Ascending aorta (tissue), 2 donors: Measurements from ENCODE around the gene SNN. TPM values are rescaled to one million over a fixed set of nuclear protein-coding genes. Genes with fewer than 3 reads are reported as not detected.

ENCODE experiments used
- DNase-seq, 2 donors: peaks; one replicate each; pipeline ENCODE4 v3.0.0-alpha.2; 2019; ENCODE audit warnings: low spot score in 2 of 2
- H3K27ac ChIP-seq, 2 donors: fragments of 200-600 bp; sonication (generic); one replicate each; pipeline ENCODE4 v1.5.1; 2016 to 2017; ENCODE audit warnings: mild to moderate bottlenecking in 1 of 2
- H3K27me3 ChIP-seq: fragments of 200-600 bp; sonication (generic); one replicate; pipeline ENCODE4 v1.5.1; 2017
- H3K36me3 ChIP-seq, 2 donors: fragments of 200-600 bp; sonication (generic); one replicate each; pipeline ENCODE4 v1.5.1; 2016
- H3K4me1 ChIP-seq, 2 donors: fragments of 200-600 bp; sonication (generic); one replicate each; pipeline ENCODE4 v1.5.1; 2016 to 2017; ENCODE audit warnings: mild to moderate bottlenecking in 1 of 2
- H3K4me3 ChIP-seq, 2 donors: fragments of 200-600 bp; sonication (generic); one replicate each; pipeline ENCODE4 v1.5.1; 2016 to 2017; ENCODE audit warnings: mild to moderate bottlenecking in 1 of 2
- H3K9me3 ChIP-seq, 2 donors: fragments of 200-600 bp; sonication (generic); one replicate each; pipeline ENCODE4 v1.5.1; 2016
- CTCF ChIP-seq, 3 experiments: fragments of 200-600 bp in 2 of 3; fragments of 450-650 bp in 1 of 3; sonication (generic) in 2 of 3; IDR thresholded peaks; one replicate each; pipeline ENCODE4 v1.5.1; 2016 to 2019; ENCODE audit warnings: antibody characterized with exemption in 3 of 3, mild to moderate bottlenecking in 1 of 3, moderate library complexity in 1 of 3
- intact Hi-C: fragments of 100-400 bp; cut with DNase I; formaldehyde crosslinking; loops from one replicate; pipeline ENCODE4 v1.15.1; 2023
- total RNA-seq: library from RNA; depleted of rRNA; stranded (reverse); fragments of >200 nt; gene quantifications from one replicate; pipeline ENCODE4 v1.1.0, GENCODE V29; 2016

SNN gene
- total RNA-seq, 1 donor from 2014 or later: 2.1 TPM

GRCh38 chr16:11697319-11697718 lies 29.1 kb downstream of the SNN start:
- Histone ChIP-seq H3K9me3 (no peaks in the 10 kb centered on the region), H3K4me3 (no peak overlapping the region), H3K27ac (no peak overlapping the region), H3K4me1 (no peaks in the 10 kb centered on the region), H3K36me3 (peaks cover 48 to 59% of the 10 kb centered on the region in 2 donors), H3K27me3 (no peaks in the 10 kb centered on the region)
- DNase-seq: no peak
- intact Hi-C loops: no loop called here
- no peak for TF ChIP-seq CTCF (IDR thresholded peaks at IDR 0.05)

DNA sequence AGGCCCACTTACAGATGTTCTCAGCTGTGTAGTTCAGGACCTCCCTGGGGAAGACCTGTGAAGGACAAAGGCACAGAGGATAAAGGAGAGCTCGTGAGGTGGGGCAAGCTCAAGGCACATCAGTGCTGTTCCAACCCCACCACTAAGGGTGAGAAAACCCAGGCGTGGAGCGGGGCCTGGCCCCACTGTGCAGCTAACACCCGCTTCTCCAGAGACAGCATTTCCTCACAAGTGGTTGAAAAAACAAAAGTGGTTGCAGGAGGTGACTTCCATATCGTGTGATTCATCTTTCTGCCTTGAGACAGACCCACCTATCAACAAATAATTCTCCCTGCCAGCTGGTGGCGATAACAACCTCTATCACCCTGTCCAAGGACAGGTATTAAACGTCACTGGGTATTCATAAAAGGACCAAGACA lies 30.0 kb downstream of the SNN start:
- TF ChIP-seq CTCF (IDR thresholded peaks at IDR 0.05): no peak
- no peaks in the 10 kb centered on the region for H3K9me3 ChIP-seq
- no peaks in the 10 kb centered on the region for H3K4me1 ChIP-seq
- H3K27ac ChIP-seq: no peak overlapping the region
- H3K36me3 ChIP-seq: peaks cover 48 to 55% of the 10 kb centered on the region in 2 donors
- H3K27me3 ChIP-seq: no peaks in the 10 kb centered on the region
- DNase-seq: no peak
- intact Hi-C loops: no loop called here
- no peak overlapping the region for H3K4me3 ChIP-seq

DNA sequence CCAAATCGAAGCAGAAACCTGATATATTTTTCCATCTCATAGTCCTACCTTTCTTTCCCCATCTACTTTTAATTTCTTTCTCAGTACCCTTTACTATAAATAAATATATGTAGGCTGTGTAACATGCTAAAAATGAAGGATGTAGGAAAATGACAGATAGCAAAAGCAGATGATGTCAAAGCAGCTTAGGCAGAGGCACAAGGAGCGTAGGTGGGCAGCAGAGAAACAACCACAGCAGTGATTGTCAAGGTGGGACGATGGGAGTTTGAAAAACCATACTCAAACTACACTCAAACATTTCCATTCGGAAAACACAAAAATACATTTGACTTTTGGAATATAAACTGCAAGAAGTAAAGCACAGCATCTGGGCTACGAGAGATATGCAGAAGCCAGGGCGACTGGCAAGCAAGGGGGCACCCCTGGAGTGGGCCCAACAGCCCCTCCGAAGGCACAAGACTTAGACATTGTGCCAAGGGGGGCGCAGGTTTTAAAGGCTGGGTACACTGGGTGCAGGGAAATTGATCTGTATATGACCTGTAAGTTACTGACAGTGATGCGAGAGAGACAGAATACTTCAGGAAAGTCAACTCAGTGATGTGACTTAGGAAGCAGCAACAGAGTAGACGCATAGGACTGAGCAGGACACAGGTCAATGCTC lies 31.1 kb downstream of the SNN start:
- Histone ChIP-seq H3K36me3 (peaks cover 48 to 59% of the 10 kb centered on the region in 2 donors), H3K27ac (no peak overlapping the region), H3K4me3 (no peak overlapping the region), H3K4me1 (no peaks in the 10 kb centered on the region), H3K9me3 (no peaks in the 10 kb centered on the region), H3K27me3 (no peaks in the 10 kb centered on the region)
- TF ChIP-seq CTCF (IDR thresholded peaks at IDR 0.05): no peak
- intact Hi-C loops: no loop called here
- no peak for DNase-seq

DNA sequence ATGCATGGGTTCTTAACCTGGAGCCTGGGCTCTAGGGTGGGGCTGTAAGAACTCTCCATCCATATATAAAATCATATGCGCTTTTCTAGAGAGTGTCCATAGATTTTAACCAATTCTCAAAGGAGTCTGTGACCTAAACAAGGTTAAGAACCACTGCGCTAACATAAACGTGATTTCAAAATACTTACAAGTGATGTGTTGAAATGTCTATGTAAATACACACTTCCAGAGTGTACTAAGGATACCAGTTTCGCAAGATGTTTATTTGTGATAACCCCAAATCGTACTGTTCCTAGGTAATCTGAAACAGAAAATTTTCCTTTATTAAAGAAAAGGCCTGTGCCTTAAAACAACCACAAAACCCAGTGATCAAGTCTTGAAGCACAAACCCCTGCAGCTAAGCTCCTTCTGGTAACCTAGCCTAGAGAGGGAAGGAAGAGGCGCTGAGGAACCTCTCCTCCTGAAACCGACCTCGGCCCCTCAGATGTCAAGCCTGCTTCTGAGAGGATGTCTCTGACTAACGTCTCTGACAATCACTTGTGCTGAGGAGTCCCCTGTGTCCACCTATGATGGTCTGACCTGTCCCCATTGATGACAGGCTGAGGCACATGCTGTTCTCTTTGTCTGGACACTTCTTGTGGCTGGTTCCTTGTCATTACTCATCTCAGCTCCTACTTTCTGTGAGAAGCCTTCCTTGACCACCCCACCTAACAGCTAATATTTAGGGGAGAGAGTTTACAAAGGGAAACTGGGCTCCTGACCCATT lies 32.2 kb downstream of the SNN start:
- Histone ChIP-seq H3K4me3 (no peak overlapping the region), H3K9me3 (no peaks in the 10 kb centered on the region), H3K27me3 (no peaks in the 10 kb centered on the region), H3K4me1 (no peaks in the 10 kb centered on the region), H3K36me3 (peaks cover 39 to 50% of the 10 kb centered on the region in 2 donors), H3K27ac (no peak overlapping the region)
- no peak for TF ChIP-seq CTCF (IDR thresholded peaks at IDR 0.05)
- DNase-seq: no peak
- intact Hi-C loops: no loop called here

GRCh38 chr16:11705311-11706025 lies 37.2 kb downstream of the SNN start:
- Histone ChIP-seq H3K27ac (no peak overlapping the region), H3K4me1 (no peaks in the 10 kb centered on the region), H3K27me3 (no peaks in the 10 kb centered on the region), H3K36me3 (peaks cover 6 to 13% of the 10 kb centered on the region in 2 donors), H3K9me3 (no peaks in the 10 kb centered on the region), H3K4me3 (no peak overlapping the region)
- no peak for TF ChIP-seq CTCF (IDR thresholded peaks at IDR 0.05)
- intact Hi-C loops: no loop called here
- no peak for DNase-seq
